ENCODE data around the gene LSM10.

The LSM10 gene

DNA sequence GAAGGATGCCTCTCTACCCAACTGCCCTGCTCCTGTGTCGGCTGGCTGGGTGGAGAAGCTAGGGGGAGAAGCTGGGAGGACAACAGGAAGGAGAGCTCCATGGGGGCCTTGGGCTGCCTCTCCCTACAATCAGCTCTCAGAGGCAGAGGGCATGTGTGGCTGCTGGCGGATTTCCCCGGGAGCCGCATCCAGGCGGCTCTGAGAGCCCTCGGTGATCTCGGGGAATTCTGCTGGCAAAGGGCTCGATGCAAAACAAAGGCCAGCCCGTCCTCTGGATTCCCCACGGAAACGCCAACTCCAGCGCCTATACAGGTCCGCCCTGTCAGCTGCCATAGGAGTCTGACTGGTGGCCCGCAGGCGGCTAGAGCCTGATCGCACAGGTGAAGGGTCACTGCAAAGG lies 47.9 kb downstream of the LSM10 start:
- no peak for DNase-seq

DNA sequence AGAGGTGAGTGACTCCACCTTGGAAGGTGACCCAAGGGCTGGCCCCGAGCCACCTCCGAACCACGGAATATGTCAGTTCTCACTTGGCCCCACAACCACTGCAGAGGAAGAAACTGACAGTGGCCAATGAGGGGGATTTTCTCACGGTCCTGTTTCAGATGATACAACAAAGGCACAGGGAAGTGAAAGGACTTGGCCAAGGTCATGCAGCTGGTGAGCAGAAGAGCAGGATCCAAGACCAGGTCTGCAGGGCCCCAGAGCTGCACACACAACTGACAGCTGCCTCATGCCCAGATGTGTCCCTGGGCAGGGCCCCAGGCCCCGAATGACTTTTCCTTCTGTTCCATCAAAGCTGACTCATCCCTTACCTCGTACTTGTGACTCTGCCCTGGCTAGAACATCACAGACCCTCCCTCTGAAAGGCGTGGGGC lies 48.5 kb downstream of the LSM10 start:
- DNase-seq, result peak; percentile 63

GRCh38 chr1:36346741-36347370 lies 50.9 kb downstream of the LSM10 start:
- DNase-seq, result no peak

DNA sequence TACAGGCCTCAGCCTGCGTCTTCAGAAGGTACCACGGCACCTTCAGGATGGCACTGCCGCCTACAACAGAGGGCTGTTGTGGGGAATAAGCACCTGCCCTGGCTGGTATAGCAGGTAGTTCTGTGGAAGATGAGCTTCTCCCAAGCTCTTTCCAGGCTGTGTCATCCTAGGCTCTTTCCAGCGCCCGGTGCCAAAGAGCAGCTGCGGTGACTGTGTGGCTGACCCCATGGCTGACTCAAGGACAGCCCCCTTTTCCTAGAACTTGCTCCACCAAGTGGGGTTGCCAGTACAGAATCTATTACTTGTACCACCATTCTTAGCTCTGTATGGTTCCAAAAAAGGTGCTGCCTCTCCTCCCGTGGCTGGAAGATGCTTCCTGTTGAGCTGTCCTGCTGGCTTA lies 52.4 kb downstream of the LSM10 start:
- no peak for DNase-seq

- no peak for DNase-seq
Observed at GRCh38 chr1:36344395-36344680, 53.4 kb downstream of the LSM10 start.

GRCh38 chr1:36343651-36344394 lies 53.9 kb downstream of the LSM10 start:
- DNase-seq, result no peak
